HG02571 (cell line): Measurements from ENCODE around the gene APMAP.
"Not testable (repeated sequence)": the region's sequence is repeated elsewhere in the genome, so short reads cannot be mapped to it uniquely, and the experiment has no call there.

Source experiments
- ATAC-seq: cut with Tn5 transposase; IDR thresholded peaks from one replicate; pipeline ENCODE4 v1.9.1; 2021; ENCODE audit warnings: mild to moderate bottlenecking, moderate library complexity; ENCODE audit not compliant: unreplicated experiment

Gene APMAP

GRCh38 chr20:24955045-24955444 is 37.5 kb downstream of the APMAP start:
- peak; percentile 57 for ATAC-seq

- ATAC-seq, result no peak
Observed at GRCh38 chr20:24954566-24954965, 38.0 kb downstream of the APMAP start.

- no peak for ATAC-seq
Observed at GRCh38 chr20:24954151-24954550, 38.4 kb downstream of the APMAP start.

GRCh38 chr20:24953621-24954133 is 38.9 kb downstream of the APMAP start:
- ATAC-seq, result no peak

- no peak for ATAC-seq
Observed at GRCh38 chr20:24953209-24953575, 39.4 kb downstream of the APMAP start.

GRCh38 chr20:24952376-24953208 is 40.0 kb downstream of the APMAP start:
- no peak for ATAC-seq

- no peak for ATAC-seq
Observed at GRCh38 chr20:24951536-24952083, 40.9 kb downstream of the APMAP start.

- no peak for ATAC-seq
Observed at GRCh38 chr20:24950836-24951525, 41.6 kb downstream of the APMAP start.

GRCh38 chr20:24950128-24950835 is 42.3 kb downstream of the APMAP start:
- no peak for ATAC-seq

- no peak for ATAC-seq
Observed at GRCh38 chr20:24949756-24950127, 42.8 kb downstream of the APMAP start.

- ATAC-seq, result no peak
Observed at GRCh38 chr20:24948939-24949679, 43.4 kb downstream of the APMAP start, which contains the start of gene CST7. CST7 (plus strand) TSS chr20:24949269; CDS start chr20:24949506, 237 bp downstream.

GRCh38 chr20:24948396-24948938 is 44.1 kb downstream of the APMAP start:
- ATAC-seq, result not testable (repeated sequence)

- not testable (repeated sequence) for ATAC-seq
Observed at GRCh38 chr20:24946376-24946775, 46.2 kb downstream of the APMAP start.

GRCh38 chr20:24943731-24944130 is 48.8 kb downstream of the APMAP start:
- ATAC-seq, result no peak

GRCh38 chr20:24943196-24943595 is 49.4 kb downstream of the APMAP start:
- ATAC-seq, result no peak

- no peak for ATAC-seq
Observed at GRCh38 chr20:24942679-24943078, 49.9 kb downstream of the APMAP start.

- ATAC-seq, result no peak
Observed at GRCh38 chr20:24939036-24939435, 53.5 kb downstream of the APMAP start.

- no peak for ATAC-seq
Observed at GRCh38 chr20:24938498-24938897, 54.1 kb downstream of the APMAP start.

- no peak for ATAC-seq
Observed at GRCh38 chr20:24937579-24937978, 55.0 kb downstream of the APMAP start.
